GM21360 (cell line): ENCODE data around the gene SIK2.
A peak's percentile ranks its signal among the peaks of the same experiment; 100 is the strongest.

Source experiments
- ATAC-seq: cut with Tn5 transposase; IDR thresholded peaks from one replicate; pipeline ENCODE4 v1.9.1; 2021; ENCODE audit warnings: mild to moderate bottlenecking, moderate library complexity; ENCODE audit not compliant: unreplicated experiment

The SIK2 gene

GRCh38 chr11:111601979-111602864, at the start of gene SIK2:
SIK2 (plus strand) TSS chr11:111602449; CDS start chr11:111602564, 115 bp downstream.
- peak; percentile 81 for ATAC-seq

- ATAC-seq = no peak
Observed at GRCh38 chr11:111554532-111554931, 47.7 kb upstream of the SIK2 start.

GRCh38 chr11:111555255-111555654, 47.0 kb upstream of the SIK2 start:
- no peak for ATAC-seq

GRCh38 chr11:111557425-111558111, 44.7 kb upstream of the SIK2 start:
- ATAC-seq = no peak

- no peak for ATAC-seq
Observed at GRCh38 chr11:111559800-111560464, 42.3 kb upstream of the SIK2 start.

- ATAC-seq = no peak
Observed at GRCh38 chr11:111560800-111561199, 41.4 kb upstream of the SIK2 start.

DNA sequence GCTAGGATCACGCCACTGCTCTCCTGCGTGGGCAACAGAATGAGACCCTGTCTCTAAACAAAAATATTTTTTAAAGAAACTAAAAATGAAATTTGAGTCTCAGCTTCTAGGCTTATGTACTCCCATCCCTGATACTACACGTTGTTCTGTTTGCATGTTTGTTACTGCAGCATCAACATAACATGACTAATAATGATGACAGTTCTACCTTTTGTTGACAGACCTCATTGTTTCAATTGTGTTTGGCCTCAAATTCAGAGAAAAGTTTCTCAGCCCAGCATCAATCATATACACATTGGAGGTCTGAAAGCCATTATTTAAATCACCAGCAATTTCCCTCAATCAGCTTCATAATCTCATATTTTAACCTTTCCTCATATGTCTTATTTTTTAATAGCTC, 40.9 kb upstream of the SIK2 start:
- no peak for ATAC-seq

- no peak for ATAC-seq
Observed at GRCh38 chr11:111561791-111562325, 40.4 kb upstream of the SIK2 start.

DNA sequence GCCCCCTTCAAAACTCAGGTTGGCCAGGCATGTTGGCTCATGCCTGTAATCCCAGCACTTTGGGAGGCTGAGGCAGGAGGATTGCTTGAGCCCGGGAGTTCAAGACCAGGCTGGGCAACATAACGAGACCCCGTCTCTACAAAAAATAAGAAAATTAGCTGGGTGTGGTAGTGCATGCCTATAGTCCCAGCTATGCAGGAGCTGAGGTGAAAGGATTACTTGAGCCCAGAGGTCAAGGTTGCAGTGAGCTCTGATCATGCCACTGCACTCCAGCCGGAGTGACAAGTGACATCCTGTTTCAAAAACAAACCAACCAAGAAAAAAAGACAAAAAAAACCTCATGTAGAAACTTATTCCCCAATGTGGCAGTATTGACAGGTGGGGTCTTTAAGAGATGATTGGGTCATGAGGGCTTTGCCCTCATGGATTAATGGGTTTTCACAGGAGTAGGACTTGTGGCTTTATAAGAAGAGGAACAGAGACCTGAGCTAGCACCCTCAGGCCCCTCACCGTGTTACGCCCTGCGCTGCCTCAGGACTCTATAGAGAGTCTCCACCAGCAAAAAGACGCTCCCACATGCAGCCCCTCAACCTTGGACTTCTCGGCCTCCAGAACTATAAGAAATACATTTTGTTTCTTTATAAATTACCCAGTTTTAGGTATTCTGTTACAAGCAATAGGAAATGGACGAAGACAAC, 39.4 kb upstream of the SIK2 start:
- no peak for ATAC-seq

DNA sequence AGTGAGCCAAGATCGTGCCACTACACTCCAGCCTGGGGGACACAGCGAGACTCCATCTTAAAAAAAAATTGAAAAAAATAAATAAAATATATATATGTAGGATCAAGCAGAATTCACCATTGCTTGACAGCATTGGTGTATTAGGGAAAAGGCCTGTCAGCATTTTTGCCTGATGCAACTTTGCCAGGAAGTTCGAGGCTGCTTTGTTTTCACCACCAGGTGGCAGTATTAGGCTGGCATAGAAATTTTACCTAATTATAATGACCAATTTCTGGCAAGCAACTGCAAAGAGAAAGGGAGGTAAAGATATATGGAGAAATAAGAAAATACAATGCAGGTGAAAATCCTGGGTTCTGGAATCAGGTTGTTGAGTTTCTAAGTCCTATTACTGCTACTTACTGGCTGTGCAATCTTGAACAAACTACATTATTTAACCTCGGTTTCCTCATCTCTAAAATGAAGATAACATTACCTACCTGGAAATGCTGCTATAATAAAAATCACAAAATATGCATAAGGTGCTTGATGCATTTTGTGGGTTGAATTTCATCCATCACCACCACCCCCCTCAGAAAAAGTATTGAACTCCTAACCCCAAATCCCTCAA, 37.0 kb upstream of the SIK2 start:
- no peak for ATAC-seq

GRCh38 chr11:111566324-111566723, 35.9 kb upstream of the SIK2 start:
- ATAC-seq = no peak

DNA sequence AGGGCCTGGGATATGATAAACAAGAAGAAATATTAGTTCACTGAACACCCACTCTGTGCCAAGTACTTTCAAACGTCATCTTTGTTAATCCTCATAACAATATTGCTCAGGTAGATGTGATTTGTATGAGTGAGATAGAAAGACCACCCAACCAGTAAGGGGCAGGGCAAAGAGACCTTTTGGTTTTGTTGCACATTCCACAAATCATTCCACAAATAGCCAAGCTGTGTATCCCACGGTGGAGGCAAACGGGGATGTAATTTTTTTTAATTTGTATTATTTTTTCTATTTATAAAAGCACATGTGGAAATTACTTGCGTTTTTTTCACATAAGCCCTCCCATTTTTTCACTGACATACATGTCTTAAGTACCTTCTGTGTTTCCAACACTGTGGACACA, 32.8 kb upstream of the SIK2 start:
- no peak for ATAC-seq

GRCh38 chr11:111570796-111571195, 31.5 kb upstream of the SIK2 start:
- ATAC-seq = no peak

DNA sequence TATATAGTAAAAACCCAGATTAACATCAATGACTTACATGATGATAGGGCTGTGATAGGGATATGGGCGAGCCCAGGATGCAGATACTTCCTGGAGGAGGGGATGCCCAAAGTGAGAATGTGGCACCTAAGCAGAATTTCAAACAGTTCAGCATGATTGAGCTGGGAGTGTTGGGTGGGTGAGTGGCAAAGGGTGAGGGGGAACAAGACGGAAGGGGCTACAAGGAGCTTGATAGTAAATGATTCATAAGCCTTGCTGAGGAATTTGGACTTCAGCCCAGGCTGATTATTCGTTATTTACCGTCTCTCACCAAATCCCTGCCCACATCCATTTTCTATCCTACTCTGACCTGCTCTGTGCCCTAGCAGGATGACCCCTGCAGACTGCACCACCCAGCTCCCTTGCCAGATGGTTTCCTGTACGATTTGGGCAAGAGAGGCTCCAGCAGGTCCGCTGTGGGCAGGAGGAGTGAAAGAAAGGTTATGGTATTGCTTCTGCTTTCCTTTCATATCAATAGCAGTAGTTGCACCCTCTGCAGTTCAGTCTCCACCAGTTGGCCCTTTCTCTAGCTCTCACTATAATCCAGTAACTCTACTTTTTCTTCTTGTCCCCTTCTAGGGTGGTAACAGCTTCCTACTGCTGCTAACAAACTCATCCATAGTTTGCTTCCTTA, 30.3 kb upstream of the SIK2 start:
- ATAC-seq = no peak

GRCh38 chr11:111572581-111572980, 29.7 kb upstream of the SIK2 start:
- no peak for ATAC-seq

GRCh38 chr11:111573821-111574249, 28.4 kb upstream of the SIK2 start:
- ATAC-seq = no peak

DNA sequence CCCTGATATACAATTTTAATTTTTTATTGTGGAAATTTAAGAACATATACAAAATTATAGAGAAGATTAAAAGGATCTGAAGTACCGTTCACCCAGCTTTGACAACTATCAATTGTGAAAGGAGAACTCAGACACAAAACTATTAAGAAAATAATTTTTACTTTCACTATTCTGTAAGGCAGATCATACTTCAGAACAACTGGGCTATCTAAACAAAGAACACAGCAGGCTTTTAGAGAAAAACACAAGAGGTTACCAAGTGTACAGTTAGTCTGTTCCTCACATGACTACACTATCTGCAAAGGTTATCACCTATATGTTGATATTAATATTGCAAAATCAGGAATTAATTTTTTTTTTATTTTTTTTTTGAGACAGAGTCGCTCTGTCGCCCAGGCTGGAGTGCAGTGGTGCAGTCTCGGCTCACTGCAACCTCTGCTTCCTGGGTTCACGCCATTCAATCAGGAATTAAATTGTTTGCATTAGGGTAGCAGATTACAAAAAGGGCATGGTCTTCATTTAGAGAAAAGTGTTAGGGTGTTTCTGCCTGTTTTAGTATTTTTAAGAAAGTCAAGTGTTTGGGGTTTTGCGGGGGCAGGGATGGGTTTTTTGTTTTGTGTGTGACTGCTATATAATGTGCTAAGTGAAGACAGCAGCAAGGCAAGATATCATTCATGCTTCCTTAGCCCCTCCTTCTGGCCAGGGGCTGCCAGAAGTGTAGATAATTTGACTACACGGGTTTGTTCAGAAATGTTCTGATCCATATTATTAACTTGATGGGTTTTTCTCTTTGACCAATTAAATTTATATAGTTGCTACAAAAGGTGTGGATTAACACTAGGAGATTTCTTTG, 27.6 kb upstream of the SIK2 start:
- ATAC-seq = peak; percentile 66

- ATAC-seq = no peak
Observed at GRCh38 chr11:111575740-111576139, 26.5 kb upstream of the SIK2 start.

DNA sequence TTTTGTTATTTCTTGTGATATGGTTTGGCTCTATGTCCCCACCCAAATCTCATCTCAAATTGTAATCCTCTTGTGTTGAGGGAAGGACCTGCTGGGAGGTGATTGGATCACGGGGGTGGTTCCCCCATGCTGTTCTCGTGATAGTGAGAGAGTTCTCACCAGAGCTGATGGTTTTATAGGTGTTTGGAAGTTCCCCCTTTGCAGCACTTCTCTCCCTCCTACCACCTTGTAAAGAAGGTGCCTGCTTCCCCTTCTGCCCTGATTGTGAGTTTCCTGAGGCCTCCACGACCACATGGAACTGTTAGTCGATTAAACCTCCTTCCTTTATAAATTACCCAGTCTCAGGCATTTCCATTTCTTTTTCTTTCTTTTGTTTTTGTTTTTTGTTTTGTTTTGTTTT, 24.4 kb upstream of the SIK2 start:
- no peak for ATAC-seq
